ENCODE measurements around the gene GFOD1. TPM values are rescaled to one million over a fixed set of nuclear protein-coding genes. Genes with fewer than 3 reads are reported as not detected.

The GFOD1 gene
- total RNA-seq, 1 experiment from 2014 or later, result 6.1 TPM

DNA sequence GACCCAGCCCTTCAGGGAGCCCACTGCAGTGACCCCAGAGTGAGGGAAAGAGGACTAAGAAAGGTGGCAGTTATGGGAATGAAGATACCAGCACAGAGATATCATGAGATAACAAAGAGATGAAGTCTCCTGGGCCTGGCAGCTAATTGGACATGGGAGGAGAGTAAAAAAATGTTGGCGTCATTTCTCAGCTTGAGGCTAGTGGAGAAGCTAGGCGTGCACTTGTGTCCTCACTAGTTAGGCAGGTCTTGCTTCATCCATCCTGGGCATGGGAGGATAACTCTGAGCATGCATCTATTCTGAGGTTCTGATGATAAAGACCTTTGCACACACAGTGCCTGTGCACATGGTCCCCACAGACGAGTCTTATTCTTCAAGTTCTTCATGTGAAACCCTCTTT, 4.1 kb upstream of the GFOD1 start:
- Histone ChIP-seq H4K8ac (replicated peaks; ENCODE audit: insufficient read length, low read depth, low read length) (no peak overlapping the region), H3K56ac (ENCODE audit: insufficient read length, low read depth, low read length) (no peak overlapping the region), H4K91ac (ENCODE audit: insufficient read length, low read depth, low read length) (no peak overlapping the region), H3K79me1 (ENCODE audit: insufficient read depth, low read depth, low read length, poor library complexity, severe bottlenecking) (no peaks in the 10 kb centered on the region), H2BK15ac (ENCODE audit: low read depth, low read length) (no peak overlapping the region), H3K4me1 (ENCODE audit: insufficient read depth, low read length) (peaks cover 10% of the 10 kb centered on the region), H2BK12ac (ENCODE audit: insufficient read length, low read depth, low read length) (no peak overlapping the region), H3K27me3 (ENCODE audit: insufficient read depth, low read length) (peaks cover 9% of the 10 kb centered on the region; the same call in 1 of the 2 replicates), H3K27ac (ENCODE audit: insufficient read length, low read depth, low read length) (no peak overlapping the region), H3K9me3 (ENCODE audit: control insufficient read depth, low read depth, low read length) (no peaks in the 10 kb centered on the region), H3K14ac (ENCODE audit: insufficient read depth, low read length) (no peak overlapping the region), H2BK120ac (ENCODE audit: low read depth, low read length, poor library complexity, severe bottlenecking) (no peak overlapping the region), H2AFZ (ENCODE audit: low read length) (no peak overlapping the region), H3K79me2 (ENCODE audit: insufficient read depth, low read length) (no peaks in the 10 kb centered on the region), H3T11ph (ENCODE audit: low read length) (no peak overlapping the region), H2BK20ac (ENCODE audit: low read depth, low read length, poor library complexity, severe bottlenecking) (no peak overlapping the region), H2AK5ac (ENCODE audit: insufficient read length, low read length) (no peak overlapping the region), H2BK5ac (ENCODE audit: insufficient read length, low read length) (no peak overlapping the region), H3K9ac (ENCODE audit: extremely low read depth, insufficient read length, low read length) (no peak overlapping the region), H3K18ac (ENCODE audit: insufficient read length, low read depth, low read length) (no peak overlapping the region), H3K4ac (ENCODE audit: low read depth, low read length) (no peak overlapping the region), H3K23ac (ENCODE audit: insufficient read length, low read depth, low read length) (no peak overlapping the region), H3K4me2 (ENCODE audit: insufficient read depth, insufficient read length, low read length) (no peak overlapping the region), H4K5ac (ENCODE audit: insufficient read length, low read depth, low read length) (no peak overlapping the region), H4K20me1 (ENCODE audit: control insufficient read depth, insufficient read depth, insufficient read length) (no peaks in the 10 kb centered on the region), H3K23me2 (ENCODE audit: insufficient read length, low read depth, low read length, poor library complexity, severe bottlenecking) (peaks cover 14% of the 10 kb centered on the region)
- H3K4me3 Mint-ChIP-seq, result no peak overlapping the region
- no peaks in the 10 kb centered on the region for H3K36me3 Mint-ChIP-seq (ENCODE audit: insufficient read depth in 1 of 3, low read depth in 3 of 3)
- no peak overlapping the region for H3K27ac Mint-ChIP-seq
- no peak for TF ChIP-seq CTCF (conservative IDR thresholded peaks at IDR 0.05)
- no CpG with 5 or more reads among the region's 3 CpGs for WGBS (ENCODE audit: extremely low coverage, insufficient read length, low lambda C conversion rate)
- no peak for DNase-seq
- H3K4me1 Mint-ChIP-seq, result peaks cover 20 to 26% of the 10 kb centered on the region in 2 experiments
- H3K9me3 Mint-ChIP-seq, result no peaks in the 10 kb centered on the region; a peak in 1 of 5 replicates
- H3K27me3 Mint-ChIP-seq (ENCODE audit: low read depth), result peaks cover 36% of the 10 kb centered on the region
